BE2C (cell line): ENCODE data around the gene COL18A1.

Experiments
- DNase-seq: peaks from one replicate; pipeline ENCODE4 v3.0.0-alpha.2; 2020
- H3K27me3 ChIP-seq: fragments of 250-450 bp; sonication (Bioruptor Pico); 2 replicates; pipeline ENCODE4 v1.5.1; 2020; ENCODE audit warnings: mild to moderate bottlenecking
- H3K36me3 ChIP-seq: fragments of 250-450 bp; sonication (Bioruptor Pico); 2 replicates; pipeline ENCODE4 v1.5.1; 2020; ENCODE audit warnings: mild to moderate bottlenecking
- H3K4me1 ChIP-seq: fragments of 250-450 bp; sonication (Bioruptor Pico); 2 replicates; pipeline ENCODE4 v1.5.1; 2020
- H3K4me3 ChIP-seq: 2 replicates; pipeline ENCODE4 v1.5.1; 2011; ENCODE audit warnings: low read depth, low read length
- H3K9me3 ChIP-seq: fragments of 250-450 bp; sonication (Bioruptor Pico); 2 replicates; pipeline ENCODE4 v1.5.1; 2020
- TF ChIP-seq, protein P1 (sequence below): IDR thresholded peaks from 2 replicates; pipeline ENCODE4 v1.5.1; 2012; ENCODE audit warnings: mild to moderate bottlenecking, low read depth, low read length

The COL18A1 gene

DNA sequence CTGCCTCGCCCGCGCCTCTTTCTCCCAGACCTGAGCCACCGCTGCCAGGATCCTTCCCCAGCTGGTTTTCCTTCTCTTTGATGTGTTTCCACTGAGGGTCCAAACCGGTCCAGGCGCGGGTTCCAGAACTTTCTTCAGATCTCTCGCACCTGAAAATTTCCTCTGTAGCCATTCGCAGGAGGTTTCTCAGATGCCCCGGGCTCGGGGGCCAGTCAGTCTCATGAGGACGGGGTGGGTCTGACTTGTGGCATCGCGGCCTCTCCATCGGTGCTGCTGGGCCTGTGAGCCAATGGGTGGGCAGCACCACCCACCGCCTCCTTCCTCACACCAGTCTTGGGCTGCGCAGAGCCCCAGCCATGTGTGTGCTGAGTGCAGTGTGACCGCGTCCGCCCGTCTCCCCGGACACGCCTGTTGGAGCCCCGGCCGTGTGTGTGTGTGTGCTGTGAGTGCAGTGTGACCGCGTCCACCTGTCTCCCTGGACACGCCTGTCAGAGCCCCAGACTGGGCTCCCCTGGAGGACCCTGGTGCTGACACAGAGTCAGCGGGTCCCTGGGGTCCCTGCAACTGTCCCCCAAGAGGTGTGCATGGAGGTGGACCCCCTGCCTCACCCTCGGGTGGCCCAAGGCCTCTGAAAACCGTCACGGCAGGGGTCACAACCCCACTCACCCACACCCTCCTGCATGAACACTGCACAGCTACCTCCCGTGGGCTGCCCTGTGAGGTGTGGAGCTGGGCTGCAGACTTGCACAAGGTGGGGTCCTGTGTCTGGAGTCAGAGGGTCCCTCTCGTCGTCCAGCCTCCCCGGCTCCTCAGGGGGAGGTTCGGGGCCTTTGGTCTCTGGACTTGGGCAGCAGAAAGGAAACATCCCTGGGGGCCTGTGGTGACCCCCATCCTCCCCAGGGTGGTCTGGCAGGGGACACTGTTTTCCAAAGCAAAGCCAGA is 20.2 kb downstream of the COL18A1 start:
- Histone ChIP-seq H3K4me3 (no peak overlapping the region), H3K4me1 (peaks cover 7% of the 10 kb centered on the region), H3K36me3 (no peaks in the 10 kb centered on the region), H3K27me3 (no peaks in the 10 kb centered on the region), H3K9me3 (no peaks in the 10 kb centered on the region)
- DNase-seq: no peak
- TF ChIP-seq, protein P1, sequence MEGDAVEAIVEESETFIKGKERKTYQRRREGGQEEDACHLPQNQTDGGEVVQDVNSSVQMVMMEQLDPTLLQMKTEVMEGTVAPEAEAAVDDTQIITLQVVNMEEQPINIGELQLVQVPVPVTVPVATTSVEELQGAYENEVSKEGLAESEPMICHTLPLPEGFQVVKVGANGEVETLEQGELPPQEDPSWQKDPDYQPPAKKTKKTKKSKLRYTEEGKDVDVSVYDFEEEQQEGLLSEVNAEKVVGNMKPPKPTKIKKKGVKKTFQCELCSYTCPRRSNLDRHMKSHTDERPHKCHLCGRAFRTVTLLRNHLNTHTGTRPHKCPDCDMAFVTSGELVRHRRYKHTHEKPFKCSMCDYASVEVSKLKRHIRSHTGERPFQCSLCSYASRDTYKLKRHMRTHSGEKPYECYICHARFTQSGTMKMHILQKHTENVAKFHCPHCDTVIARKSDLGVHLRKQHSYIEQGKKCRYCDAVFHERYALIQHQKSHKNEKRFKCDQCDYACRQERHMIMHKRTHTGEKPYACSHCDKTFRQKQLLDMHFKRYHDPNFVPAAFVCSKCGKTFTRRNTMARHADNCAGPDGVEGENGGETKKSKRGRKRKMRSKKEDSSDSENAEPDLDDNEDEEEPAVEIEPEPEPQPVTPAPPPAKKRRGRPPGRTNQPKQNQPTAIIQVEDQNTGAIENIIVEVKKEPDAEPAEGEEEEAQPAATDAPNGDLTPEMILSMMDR: no peak

- Histone ChIP-seq H3K36me3 (no peaks in the 10 kb centered on the region), H3K9me3 (no peaks in the 10 kb centered on the region), H3K4me1 (no peaks in the 10 kb centered on the region; the same call in none of the 2 replicates), H3K4me3 (no peak overlapping the region), H3K27me3 (no peaks in the 10 kb centered on the region)
- DNase-seq: peak; percentile 68
- TF ChIP-seq, protein P1: no peak
These were observed 22.6 kb downstream of the COL18A1 start for GRCh38 chr21:45427331-45428271.

DNA sequence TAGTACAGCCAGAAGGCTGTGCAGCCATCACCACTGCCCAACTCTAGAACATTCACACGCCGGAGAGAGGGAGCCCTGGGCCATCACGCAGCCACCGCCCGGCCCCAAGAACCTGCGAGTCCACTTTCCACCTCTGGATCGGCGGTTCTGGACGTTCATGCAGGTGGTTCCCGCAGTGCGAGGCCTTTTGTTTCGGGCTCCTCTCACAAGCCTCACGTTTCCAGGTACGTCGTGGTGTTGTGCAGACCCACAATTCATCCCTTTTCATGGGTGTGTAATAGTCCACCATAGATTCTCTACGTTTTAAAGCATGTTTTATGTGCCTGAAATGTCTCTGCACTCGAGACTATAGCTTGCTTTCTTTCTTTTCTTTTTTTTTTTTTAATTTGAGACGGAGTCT is 23.6 kb downstream of the COL18A1 start:
- Histone ChIP-seq H3K4me1 (no peaks in the 10 kb centered on the region; the same call in none of the 2 replicates), H3K36me3 (no peaks in the 10 kb centered on the region), H3K9me3 (no peaks in the 10 kb centered on the region), H3K27me3 (no peaks in the 10 kb centered on the region), H3K4me3 (no peak overlapping the region)
- TF ChIP-seq, protein P1: no peak
- DNase-seq: no peak

DNA sequence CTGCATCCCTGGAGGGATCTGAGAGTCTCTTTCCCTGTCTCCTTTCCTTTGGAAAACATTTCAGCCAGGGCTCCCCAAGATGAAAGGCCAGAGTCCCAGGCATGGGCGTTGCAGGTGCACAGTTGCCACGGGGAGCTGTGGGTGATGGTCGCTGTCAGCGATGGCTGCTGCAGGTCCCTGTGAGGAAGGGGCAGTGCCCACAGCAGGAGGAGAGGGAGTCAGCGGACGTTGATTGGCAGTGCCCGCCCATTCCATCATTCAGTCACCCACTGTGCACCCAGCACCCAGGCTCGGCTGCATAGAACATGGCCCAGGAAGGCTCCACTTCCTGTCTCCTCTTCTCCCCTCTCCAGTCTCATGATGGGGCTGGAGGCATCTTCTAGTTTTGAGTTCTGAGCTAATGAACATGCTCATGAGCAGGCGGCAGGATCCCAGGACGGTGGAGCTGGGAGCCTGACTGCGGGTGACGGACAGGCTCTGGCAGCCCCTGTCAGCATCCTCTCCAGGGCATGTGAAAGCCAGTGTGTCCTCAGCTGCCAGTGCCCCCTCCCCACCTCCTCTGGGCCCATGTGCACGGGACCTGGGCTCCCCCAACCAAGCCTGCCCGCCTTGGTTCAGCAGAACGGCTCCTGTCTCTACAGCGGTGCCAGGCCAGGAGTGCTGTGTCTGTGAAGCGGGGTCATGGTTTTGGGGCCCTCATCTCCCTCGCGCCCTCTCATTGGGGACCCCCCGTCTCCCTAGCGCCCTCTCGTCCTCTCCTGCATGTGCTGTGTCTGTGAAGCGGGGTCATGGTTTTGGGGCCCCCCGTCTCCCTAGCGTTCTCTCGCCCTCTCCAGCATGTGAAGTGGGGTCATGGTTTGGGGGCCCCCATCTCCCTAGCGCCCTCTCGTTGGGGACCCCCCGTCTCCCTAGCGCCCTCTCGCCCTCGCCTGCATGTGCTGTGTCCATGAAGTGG is 24.5 kb downstream of the COL18A1 start:
- no peaks in the 10 kb centered on the region for H3K36me3 ChIP-seq
- no peaks in the 10 kb centered on the region for H3K9me3 ChIP-seq
- H3K4me3 ChIP-seq: no peak overlapping the region
- no peaks in the 10 kb centered on the region; the same call in none of the 2 replicates for H3K4me1 ChIP-seq
- no peak for DNase-seq
- H3K27me3 ChIP-seq: no peaks in the 10 kb centered on the region
- TF ChIP-seq, protein P1: no peak
